ENCODE measurements around the gene PCDHGA1.

GRCh38 chr5:141356133-141356532, 25.8 kb downstream of the PCDHGA1 start:
- TF ChIP-seq CTCF (optimal IDR thresholded peaks at IDR 0.05 in 1 of 3, IDR thresholded peaks at IDR 0.05 in 1 of 3, conservative IDR thresholded peaks at IDR 0.05 in 1 of 3; ENCODE audit: extremely low read depth in 1 of 3, insufficient read depth in 2 of 3, low read length in 3 of 3) (no peak), EZH2 (IDR thresholded peaks at IDR 0.05; ENCODE audit: low read length) (no peak)

All from keratinocyte (primary cell).